Right atrium auricular region (tissue), 2 donors: ENCODE measurements around the gene PDGFRB. TPM values are rescaled to one million over a fixed set of nuclear protein-coding genes. Genes with fewer than 3 reads are reported as not detected.

Experiments used
- DNase-seq: peaks from one replicate; pipeline ENCODE4 v3.0.0-alpha.2; 2019; ENCODE audit warnings: low spot score
- H3K27ac ChIP-seq, 2 donors: fragments of 200-600 bp; sonication (generic); 1 replicate in 1 of 2; 2 replicates in 1 of 2; pipeline ENCODE4 v1.5.1; 2016 to 2019
- H3K27me3 ChIP-seq, 2 donors: fragments of 200-600 bp; sonication (generic); one replicate each; pipeline versions ENCODE4 v1.5.1 to v1.6.0; 2017 to 2019
- H3K36me3 ChIP-seq: fragments of 200-600 bp; sonication (generic); one replicate; pipeline ENCODE4 v1.5.1; 2016
- H3K4me1 ChIP-seq, 2 donors: fragments of 200-600 bp; sonication (generic); one replicate each; pipeline versions ENCODE4 v1.5.1 to v1.6.0; 2017 to 2019
- H3K4me3 ChIP-seq, 2 donors: fragments of 200-600 bp; sonication (generic); 1 replicate in 1 of 2; 2 replicates in 1 of 2; pipeline ENCODE4 v1.5.1; 2017 to 2019; ENCODE audit warnings: mild to moderate bottlenecking in 1 of 2, moderate library complexity in 1 of 2
- H3K9me3 ChIP-seq, 2 donors: fragments of 200-600 bp; sonication (generic); one replicate each; pipeline ENCODE4 v1.5.1; 2019
- total RNA-seq, 2 donors: library from RNA; depleted of rRNA; stranded (reverse); fragments of >200 nt; gene quantifications; one replicate each; pipeline ENCODE4 v1.1.0, GENCODE V29; 2016
- TF ChIP-seq, protein P1 (sequence below), 2 donors: fragments of 200-600 bp; sonication (generic); IDR thresholded peaks; one replicate each; pipeline ENCODE4 v1.5.1; 2019; ENCODE audit warnings: antibody characterized with exemption in 2 of 2

Gene PDGFRB
- total RNA-seq, 2 donors from 2014 or later = 68.3 to 68.7 TPM

GRCh38 chr5:150118561-150119229 lies 37.0 kb downstream of the PDGFRB start:
- Histone ChIP-seq H3K27me3 (no peaks in the 10 kb centered on the region), H3K4me3 (no peak overlapping the region), H3K27ac (no peak overlapping the region), H3K36me3 (peaks cover 69% of the 10 kb centered on the region), H3K4me1 (peaks cover 0 to 8% of the 10 kb centered on the region in 2 donors), H3K9me3 (no peaks in the 10 kb centered on the region)
- TF ChIP-seq, protein P1, sequence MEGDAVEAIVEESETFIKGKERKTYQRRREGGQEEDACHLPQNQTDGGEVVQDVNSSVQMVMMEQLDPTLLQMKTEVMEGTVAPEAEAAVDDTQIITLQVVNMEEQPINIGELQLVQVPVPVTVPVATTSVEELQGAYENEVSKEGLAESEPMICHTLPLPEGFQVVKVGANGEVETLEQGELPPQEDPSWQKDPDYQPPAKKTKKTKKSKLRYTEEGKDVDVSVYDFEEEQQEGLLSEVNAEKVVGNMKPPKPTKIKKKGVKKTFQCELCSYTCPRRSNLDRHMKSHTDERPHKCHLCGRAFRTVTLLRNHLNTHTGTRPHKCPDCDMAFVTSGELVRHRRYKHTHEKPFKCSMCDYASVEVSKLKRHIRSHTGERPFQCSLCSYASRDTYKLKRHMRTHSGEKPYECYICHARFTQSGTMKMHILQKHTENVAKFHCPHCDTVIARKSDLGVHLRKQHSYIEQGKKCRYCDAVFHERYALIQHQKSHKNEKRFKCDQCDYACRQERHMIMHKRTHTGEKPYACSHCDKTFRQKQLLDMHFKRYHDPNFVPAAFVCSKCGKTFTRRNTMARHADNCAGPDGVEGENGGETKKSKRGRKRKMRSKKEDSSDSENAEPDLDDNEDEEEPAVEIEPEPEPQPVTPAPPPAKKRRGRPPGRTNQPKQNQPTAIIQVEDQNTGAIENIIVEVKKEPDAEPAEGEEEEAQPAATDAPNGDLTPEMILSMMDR (IDR thresholded peaks at IDR 0.05) = no peak
- no peak for DNase-seq

- H3K9me3 ChIP-seq = no peaks in the 10 kb centered on the region
- H3K27me3 ChIP-seq = no peaks in the 10 kb centered on the region
- peaks cover 0 to 14% of the 10 kb centered on the region in 2 donors for H3K4me1 ChIP-seq
- no peak overlapping the region for H3K4me3 ChIP-seq
- H3K27ac ChIP-seq = no peak overlapping the region
- H3K36me3 ChIP-seq = peaks cover 63% of the 10 kb centered on the region
- TF ChIP-seq, protein P1 (IDR thresholded peaks at IDR 0.05) = no peak
- no peak for DNase-seq
These were observed 37.6 kb downstream of the PDGFRB start for GRCh38 chr5:150117945-150118560.

DNA sequence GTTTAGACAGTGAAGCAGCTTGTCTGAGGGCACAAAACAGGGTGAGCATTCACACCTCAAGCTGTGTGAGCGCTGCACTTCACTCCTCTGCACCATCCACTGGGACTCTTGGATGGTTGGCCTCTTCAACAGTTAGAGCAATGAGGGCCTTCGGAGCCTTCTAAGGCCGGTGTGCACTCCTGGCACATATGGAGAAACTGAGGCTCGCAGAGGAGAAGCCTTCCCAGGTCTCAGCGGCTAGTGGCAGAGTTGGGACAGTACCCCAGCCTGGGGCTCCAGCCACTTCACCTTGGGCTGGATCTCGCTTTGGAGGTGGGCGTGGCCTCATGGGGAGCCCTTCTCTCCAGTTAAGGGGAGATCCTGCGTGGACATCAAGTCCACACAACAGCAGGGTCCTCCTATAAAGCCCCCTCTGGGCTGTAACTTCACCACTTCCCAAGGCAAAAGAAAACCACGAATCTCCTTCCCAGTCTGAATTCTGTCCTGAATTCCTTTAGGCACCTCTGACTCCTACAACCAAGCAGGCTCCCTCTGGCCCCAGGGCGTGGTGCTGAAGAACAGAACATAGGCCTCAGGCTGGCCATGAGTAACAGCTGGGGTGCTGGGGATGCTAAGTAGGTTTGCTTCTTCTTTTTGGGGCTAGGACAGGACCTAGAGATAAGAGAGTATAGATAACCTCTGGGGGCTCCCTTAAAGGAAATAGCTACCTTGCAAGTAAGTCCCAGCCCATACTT lies 38.8 kb downstream of the PDGFRB start:
- peak; percentile 56 for DNase-seq
- H3K36me3 ChIP-seq = peaks cover 52% of the 10 kb centered on the region
- H3K27me3 ChIP-seq = no peaks in the 10 kb centered on the region
- peaks cover 0 to 18% of the 10 kb centered on the region in 2 donors for H3K4me1 ChIP-seq
- TF ChIP-seq, protein P1 (IDR thresholded peaks at IDR 0.05) = no peak
- H3K9me3 ChIP-seq = no peaks in the 10 kb centered on the region
- H3K4me3 ChIP-seq = no peak overlapping the region
- H3K27ac ChIP-seq = no peak overlapping the region

GRCh38 chr5:150114773-150115408 lies 40.8 kb downstream of the PDGFRB start:
- DNase-seq = peak; percentile 52
- Histone ChIP-seq H3K9me3 (no peaks in the 10 kb centered on the region), H3K27ac (peak overlapping the region in 1 of 2 donors; percentile 35), H3K4me1 (peaks cover 0 to 18% of the 10 kb centered on the region in 2 donors), H3K27me3 (no peaks in the 10 kb centered on the region), H3K4me3 (no peak overlapping the region), H3K36me3 (peaks cover 32% of the 10 kb centered on the region)
- TF ChIP-seq, protein P1 (IDR thresholded peaks at IDR 0.05) = no peak

GRCh38 chr5:150114102-150114641 lies 41.5 kb downstream of the PDGFRB start:
- H3K27ac ChIP-seq = no peak overlapping the region
- H3K27me3 ChIP-seq = no peaks in the 10 kb centered on the region
- TF ChIP-seq, protein P1 (IDR thresholded peaks at IDR 0.05) = no peak
- peaks cover 25% of the 10 kb centered on the region for H3K36me3 ChIP-seq
- no peaks in the 10 kb centered on the region for H3K9me3 ChIP-seq
- peak; percentile 56 for DNase-seq
- no peak overlapping the region for H3K4me3 ChIP-seq
- H3K4me1 ChIP-seq = peaks cover 0 to 18% of the 10 kb centered on the region in 2 donors
